ENCODE data around the gene CGRRF1. TPM values are rescaled to one million over a fixed set of nuclear protein-coding genes. Genes with fewer than 3 reads are reported as not detected.

Gene CGRRF1
- total RNA-seq, 1 donor from 2014 or later: 18.7 TPM

DNA sequence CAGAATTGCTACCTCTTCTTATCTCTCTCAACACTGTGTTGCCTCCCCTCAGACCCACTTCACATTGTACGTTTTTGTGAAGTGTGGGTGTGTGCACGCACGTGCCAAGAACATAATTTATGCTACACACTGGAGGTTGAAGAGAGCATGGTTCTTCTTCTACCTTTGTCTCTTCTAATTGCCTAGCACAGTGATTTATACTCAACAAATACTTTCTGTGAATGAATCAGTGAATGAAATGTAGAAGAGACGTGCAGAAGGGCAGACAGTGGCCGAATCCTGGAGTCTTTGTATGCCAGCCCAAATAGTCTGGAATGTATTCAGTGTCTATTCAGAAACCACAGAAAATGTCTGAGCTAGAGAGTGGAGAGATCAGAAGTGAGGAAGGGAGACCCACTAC is 52.6 kb downstream of the CGRRF1 start:
- Mint-ChIP-seq H3K36me3 (ENCODE audit: unreplicated experiment) (no peaks in the 10 kb centered on the region), H3K4me1 (ENCODE audit: low read depth, unreplicated experiment) (no peaks in the 10 kb centered on the region), H3K4me3 (ENCODE audit: unreplicated experiment) (no peak overlapping the region), H3K27me3 (ENCODE audit: unreplicated experiment) (peaks cover under 1% of the 10 kb centered on the region), H3K27ac (ENCODE audit: unreplicated experiment) (no peak overlapping the region), H3K9me3 (ENCODE audit: unreplicated experiment) (peaks cover 3% of the 10 kb centered on the region)
- TF ChIP-seq, protein P1, sequence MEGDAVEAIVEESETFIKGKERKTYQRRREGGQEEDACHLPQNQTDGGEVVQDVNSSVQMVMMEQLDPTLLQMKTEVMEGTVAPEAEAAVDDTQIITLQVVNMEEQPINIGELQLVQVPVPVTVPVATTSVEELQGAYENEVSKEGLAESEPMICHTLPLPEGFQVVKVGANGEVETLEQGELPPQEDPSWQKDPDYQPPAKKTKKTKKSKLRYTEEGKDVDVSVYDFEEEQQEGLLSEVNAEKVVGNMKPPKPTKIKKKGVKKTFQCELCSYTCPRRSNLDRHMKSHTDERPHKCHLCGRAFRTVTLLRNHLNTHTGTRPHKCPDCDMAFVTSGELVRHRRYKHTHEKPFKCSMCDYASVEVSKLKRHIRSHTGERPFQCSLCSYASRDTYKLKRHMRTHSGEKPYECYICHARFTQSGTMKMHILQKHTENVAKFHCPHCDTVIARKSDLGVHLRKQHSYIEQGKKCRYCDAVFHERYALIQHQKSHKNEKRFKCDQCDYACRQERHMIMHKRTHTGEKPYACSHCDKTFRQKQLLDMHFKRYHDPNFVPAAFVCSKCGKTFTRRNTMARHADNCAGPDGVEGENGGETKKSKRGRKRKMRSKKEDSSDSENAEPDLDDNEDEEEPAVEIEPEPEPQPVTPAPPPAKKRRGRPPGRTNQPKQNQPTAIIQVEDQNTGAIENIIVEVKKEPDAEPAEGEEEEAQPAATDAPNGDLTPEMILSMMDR (IDR thresholded peaks at IDR 0.05; ENCODE audit: partially characterized antibody, unreplicated experiment): no peak
- DNase-seq: no peak

DNA sequence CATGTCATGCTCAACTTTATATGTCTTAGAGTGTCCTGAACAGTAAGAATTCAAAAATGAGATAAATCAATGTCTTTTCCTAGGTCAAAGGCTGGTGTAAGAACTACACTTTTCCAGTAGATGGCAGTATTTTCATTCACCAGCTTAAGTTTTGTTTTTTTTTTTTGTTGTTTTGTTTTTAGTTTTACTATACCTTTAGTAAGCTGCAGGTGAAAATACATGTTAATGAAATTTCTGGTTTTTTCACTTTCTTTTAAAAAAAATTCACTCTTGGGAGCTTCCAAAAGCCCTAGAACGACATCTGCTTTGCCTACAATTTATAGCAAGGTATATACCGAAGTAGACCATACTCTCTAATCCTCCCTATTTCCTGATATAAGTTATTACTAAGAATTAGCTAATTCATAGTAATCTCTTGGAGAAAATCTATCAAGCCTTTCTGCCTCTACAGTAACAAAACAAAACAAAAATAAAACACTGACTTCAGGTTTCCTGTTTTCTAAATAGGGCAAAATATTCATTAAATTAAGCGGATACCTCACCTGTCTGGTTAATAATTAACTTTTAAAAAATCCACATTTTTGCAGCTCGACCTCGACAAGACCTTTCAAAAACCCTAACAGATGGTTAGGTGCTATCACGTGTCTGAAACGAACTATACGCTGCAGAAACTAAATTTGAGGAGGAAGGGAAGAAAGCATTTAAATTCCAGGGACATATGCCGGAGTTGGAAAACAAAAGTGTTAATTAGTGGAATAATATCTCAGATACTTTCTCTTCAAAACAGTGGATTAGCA is 54.6 kb downstream of the CGRRF1 start:
- DNase-seq: no peak
- Mint-ChIP-seq H3K4me1 (ENCODE audit: low read depth, unreplicated experiment) (peaks cover 3% of the 10 kb centered on the region), H3K36me3 (ENCODE audit: unreplicated experiment) (no peaks in the 10 kb centered on the region), H3K27me3 (ENCODE audit: unreplicated experiment) (peaks cover 9% of the 10 kb centered on the region), H3K27ac (ENCODE audit: unreplicated experiment) (no peak overlapping the region), H3K4me3 (ENCODE audit: unreplicated experiment) (peak overlapping the region; percentile 62), H3K9me3 (ENCODE audit: unreplicated experiment) (peaks cover 7% of the 10 kb centered on the region)
- TF ChIP-seq, protein P1 (IDR thresholded peaks at IDR 0.05; ENCODE audit: partially characterized antibody, unreplicated experiment): peak; percentile 92

DNA sequence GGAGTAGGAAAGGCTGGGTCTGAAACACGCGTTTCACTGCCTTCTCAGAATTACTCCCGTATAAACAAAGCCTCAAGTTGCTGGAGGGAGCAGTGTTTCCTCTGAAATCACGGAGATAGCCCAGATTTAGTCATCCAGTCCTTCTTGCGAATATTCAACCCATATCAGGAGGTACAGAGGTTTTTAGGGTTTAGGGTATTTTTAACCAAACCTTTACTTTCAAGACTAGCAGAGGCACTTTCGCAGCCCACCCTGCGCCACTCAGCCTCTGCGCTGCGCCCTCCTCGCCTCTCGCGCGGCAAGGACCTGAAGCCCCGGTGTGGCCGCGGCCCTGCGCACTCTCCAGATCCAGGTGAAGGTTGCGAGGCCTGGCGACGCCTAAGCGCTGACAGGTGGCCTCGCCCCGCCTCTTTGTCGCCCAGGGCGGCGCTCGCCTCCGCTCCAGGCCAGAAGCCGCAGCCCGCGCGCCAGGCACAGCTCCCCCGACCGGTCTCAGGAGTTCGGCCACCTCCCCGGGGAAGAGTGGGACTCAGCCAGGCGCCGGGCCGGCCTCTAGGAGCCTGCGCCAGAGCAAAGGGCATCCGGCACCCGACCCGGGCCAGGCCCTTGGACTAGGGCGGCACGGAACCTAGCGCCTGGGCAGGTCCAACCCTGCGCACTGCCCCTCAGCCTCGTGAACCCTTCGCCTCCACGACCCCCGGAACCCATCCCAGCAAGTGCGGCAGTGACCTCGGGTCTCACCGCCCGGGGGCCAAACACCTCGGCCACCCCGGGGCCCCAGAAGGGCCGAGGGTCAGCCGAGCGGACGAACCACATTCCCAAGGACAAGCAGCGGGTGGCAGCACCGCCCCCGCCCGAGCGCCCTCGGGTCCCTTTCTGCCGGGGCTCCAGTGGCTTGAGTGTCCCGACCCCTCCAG is 55.4 kb downstream of the CGRRF1 start:
- DNase-seq: peak; percentile 64
- Mint-ChIP-seq H3K27me3 (ENCODE audit: unreplicated experiment) (peaks cover 9% of the 10 kb centered on the region), H3K27ac (ENCODE audit: unreplicated experiment) (no peak overlapping the region), H3K9me3 (ENCODE audit: unreplicated experiment) (peaks cover 7% of the 10 kb centered on the region), H3K36me3 (ENCODE audit: unreplicated experiment) (no peaks in the 10 kb centered on the region), H3K4me3 (ENCODE audit: unreplicated experiment) (peak overlapping the region; percentile 80), H3K4me1 (ENCODE audit: low read depth, unreplicated experiment) (peaks cover 3% of the 10 kb centered on the region)
- TF ChIP-seq, protein P1 (IDR thresholded peaks at IDR 0.05; ENCODE audit: partially characterized antibody, unreplicated experiment): no peak

DNA sequence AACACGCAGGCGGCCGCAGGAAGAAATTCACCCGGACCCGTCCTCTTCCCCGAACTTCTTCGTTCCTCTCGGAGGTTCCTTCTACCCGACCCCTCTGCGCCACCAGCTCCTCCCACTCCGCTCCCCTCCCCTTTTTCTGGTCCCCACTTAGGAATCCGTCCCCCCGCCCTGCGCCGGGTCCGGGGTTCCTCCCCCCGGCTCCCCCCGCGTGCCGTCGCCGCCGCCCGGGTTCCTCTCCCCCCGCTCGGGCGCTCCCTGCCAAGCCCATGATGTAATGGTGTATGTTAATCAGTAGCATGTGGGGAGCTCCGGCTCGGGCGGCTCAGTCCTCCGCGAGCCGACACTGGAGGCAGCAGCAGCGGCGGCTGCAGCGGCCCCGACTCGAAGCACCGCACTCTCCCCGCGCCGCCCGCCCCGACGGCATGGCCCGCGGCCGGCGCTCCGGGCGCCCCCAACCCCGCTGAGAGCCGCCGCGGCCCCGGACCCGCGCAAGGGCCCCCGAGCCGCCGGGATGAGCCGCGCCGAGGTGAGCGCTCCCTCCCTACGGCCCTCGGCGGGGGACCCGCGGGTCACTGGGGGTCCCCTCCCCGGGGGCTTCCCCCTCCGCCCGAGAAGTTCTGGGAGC is 56.2 kb downstream of the CGRRF1 start:
- Mint-ChIP-seq H3K4me1 (ENCODE audit: low read depth, unreplicated experiment) (peaks cover 3% of the 10 kb centered on the region), H3K27ac (ENCODE audit: unreplicated experiment) (no peak overlapping the region), H3K36me3 (ENCODE audit: unreplicated experiment) (no peaks in the 10 kb centered on the region)

More for the DNA sequence above, 56.2 kb downstream of the CGRRF1 start:
- Mint-ChIP-seq H3K27me3 (ENCODE audit: unreplicated experiment) (peaks cover 9% of the 10 kb centered on the region), H3K9me3 (ENCODE audit: unreplicated experiment) (peaks cover 7% of the 10 kb centered on the region), H3K4me3 (ENCODE audit: unreplicated experiment) (peak overlapping the region; percentile 80)
- DNase-seq: peak; percentile 68
- TF ChIP-seq, protein P1 (IDR thresholded peaks at IDR 0.05; ENCODE audit: partially characterized antibody, unreplicated experiment): no peak
